H1 (cell line): Measurements from ENCODE around the gene KIAA1614. TPM values are rescaled to one million over a fixed set of nuclear protein-coding genes. Genes with fewer than 3 reads are reported as not detected.

Source experiments
- CTCF ChIA-PET: fragments of 300-600 bp; sonication (Branson Sonifier 250); formaldehyde crosslinking; loops from one replicate; lab custom pipeline; 2021; ENCODE audit not compliant: partially characterized antibody; lab: Charles Lee
- POLR2A ChIA-PET: fragments of 300-600 bp; sonication (Branson Sonifier 250); formaldehyde crosslinking; loops from one replicate; lab custom pipeline; 2021; ENCODE audit warnings: inconsistent platforms; ENCODE audit not compliant: partially characterized antibody; lab: Charles Lee
- DNase-seq, 2 experiments: peaks; one replicate each; pipeline versions ENCODE4 v3.0.0 to v3.0.0-alpha.2; 2010 to 2022; ENCODE audit warnings: low spot score in 2 of 2, low read depth in 1 of 2, mixed read lengths in 1 of 2
- FAIRE-seq: peaks from 2 replicates; lab custom pipeline; 2011; peaks lifted over from hg19 to GRCh38; lab: Jason Lieb, UNC
- H2AFZ ChIP-seq: 2 replicates; pipeline ENCODE4 v1.8.1; 2012; ENCODE audit warnings: low read length, inconsistent platforms
- H2AK5ac ChIP-seq: 2 replicates; pipeline ENCODE4 v1.6.1; 2013; ENCODE audit warnings: low read depth, low read length
- H2BK120ac ChIP-seq: replicated peaks from 2 replicates; pipeline ENCODE3; 2013; ENCODE audit warnings: low read depth, low read length, inconsistent platforms
- H2BK12ac ChIP-seq: 2 replicates; pipeline ENCODE4 v1.6.1; 2013; ENCODE audit warnings: low read depth, low read length
- H2BK15ac ChIP-seq: 2 replicates; pipeline ENCODE4 v1.6.1; 2013; ENCODE audit warnings: low read length
- H2BK20ac ChIP-seq: 2 replicates; pipeline ENCODE4 v1.6.1; 2013; ENCODE audit warnings: low read length
- H2BK5ac ChIP-seq: 2 replicates; pipeline ENCODE4 v1.6.1; 2013; ENCODE audit warnings: low read depth, low read length
- H3K14ac ChIP-seq: 2 replicates; pipeline ENCODE4 v1.6.1; 2013; ENCODE audit warnings: inconsistent platforms; ENCODE audit not compliant: insufficient read length
- H3K18ac ChIP-seq: 2 replicates; pipeline ENCODE4 v1.6.1; 2013; ENCODE audit warnings: low read length; ENCODE audit errors: extremely low read depth
- H3K23ac ChIP-seq: 2 replicates; pipeline ENCODE4 v1.6.1; 2013; ENCODE audit warnings: inconsistent platforms; ENCODE audit not compliant: insufficient read length
- H3K23me2 ChIP-seq: 2 replicates; pipeline ENCODE4 v1.6.1; 2013; ENCODE audit warnings: low read depth, low read length
- H3K27ac ChIP-seq: 2 replicates; pipeline ENCODE4 v1.6.1; 2011; ENCODE audit warnings: low read depth, low read length, inconsistent platforms
- H3K27me3 ChIP-seq, 4 experiments: replicated peaks in 1 of 4; 1 replicate in 1 of 4; 2 replicates in 3 of 4; pipeline versions ENCODE4 v1.6.1 to v1.8.1; 2011 to 2013; ENCODE audit warnings: low read length in 3 of 4, mild to moderate bottlenecking in 3 of 4, inconsistent platforms in 2 of 4, mixed read lengths in 2 of 4, moderate library complexity in 1 of 4; ENCODE audit not compliant: control insufficient read depth in 3 of 4, insufficient read depth in 3 of 4; ENCODE audit errors: extremely low read depth in 1 of 4
- H3K36me3 ChIP-seq, 4 experiments: 2 replicates each; pipeline versions ENCODE4 v1.6.1 to v1.8.1; 2011 to 2013; ENCODE audit warnings: mild to moderate bottlenecking in 4 of 4, low read length in 3 of 4, moderate library complexity in 2 of 4, control low read depth in 1 of 4, inconsistent platforms in 1 of 4; ENCODE audit not compliant: insufficient read depth in 4 of 4, control insufficient read depth in 2 of 4
- H3K4ac ChIP-seq: replicated peaks from 2 replicates; pipeline ENCODE3; 2013; ENCODE audit warnings: low read length, low read depth, mixed read lengths, inconsistent platforms; ENCODE audit not compliant: insufficient read length
- H3K4me1 ChIP-seq, 4 experiments: replicated peaks in 1 of 4; 1 replicate in 1 of 4; 2 replicates in 3 of 4; pipeline versions ENCODE4 v1.6.1 to v1.8.1; 2011 to 2013; ENCODE audit warnings: low read length in 3 of 4, inconsistent platforms in 2 of 4, mixed read lengths in 1 of 4; ENCODE audit not compliant: insufficient read depth in 4 of 4, control insufficient read depth in 3 of 4
- H3K4me2 ChIP-seq, 2 experiments: 2 replicates each; pipeline versions ENCODE4 v1.6.1 to v1.8.1; 2011 to 2013; ENCODE audit warnings: low read depth in 2 of 2, low read length in 2 of 2, control low read depth in 1 of 2, inconsistent platforms in 1 of 2, mild to moderate bottlenecking in 1 of 2; ENCODE audit not compliant: insufficient read depth in 1 of 2
- H3K4me3 ChIP-seq, 4 experiments: fragments of 200-600, 300-600 bp in 1 of 4; sonication (generic), shearing (Covaris generic), sonication (Bioruptor Twin) in 1 of 4; 2 replicates each; pipeline versions ENCODE4 v1.5.1 to v1.8.1; 2011 to 2016; ENCODE audit warnings: low read length in 4 of 4, low read depth in 3 of 4, control low read depth in 2 of 4, inconsistent platforms in 2 of 4, mild to moderate bottlenecking in 2 of 4, mixed read lengths in 1 of 4, moderate library complexity in 1 of 4; ENCODE audit not compliant: insufficient read depth in 2 of 4; ENCODE audit errors: extremely low read depth in 1 of 4
- H3K56ac ChIP-seq: replicated peaks from 2 replicates; pipeline ENCODE3; 2013; ENCODE audit warnings: low read depth, mild to moderate bottlenecking, mixed read lengths, low read length, inconsistent platforms; ENCODE audit not compliant: insufficient read length
- H3K79me1 ChIP-seq: 2 replicates; pipeline ENCODE4 v1.6.1; 2013; ENCODE audit warnings: low read depth, low read length, control low read depth
- H3K79me2 ChIP-seq, 2 experiments: 2 replicates each; pipeline versions ENCODE4 v1.6.1 to v1.8.1; 2012 to 2013; ENCODE audit warnings: low read length in 2 of 2, mild to moderate bottlenecking in 2 of 2, inconsistent platforms in 1 of 2; ENCODE audit not compliant: insufficient read depth in 2 of 2, control insufficient read depth in 1 of 2
- H3K9ac ChIP-seq, 4 experiments: replicated peaks in 1 of 4; 1 replicate in 1 of 4; 2 replicates in 3 of 4; pipeline versions ENCODE4 v1.6.1 to v1.8.1; 2011 to 2013; ENCODE audit warnings: low read depth in 3 of 4, low read length in 3 of 4, control low read depth in 2 of 4, mild to moderate bottlenecking in 2 of 4, moderate library complexity in 2 of 4, inconsistent platforms in 1 of 4; ENCODE audit errors: extremely low read depth in 1 of 4
- H3K9me3 ChIP-seq, 2 experiments: 2 replicates each; pipeline versions ENCODE4 v1.6.1 to v1.8.1; 2012 to 2013; ENCODE audit warnings: mild to moderate bottlenecking in 2 of 2, moderate library complexity in 2 of 2, control low read depth in 1 of 2, inconsistent platforms in 1 of 2, low read depth in 1 of 2, low read length in 1 of 2, mixed read lengths in 1 of 2; ENCODE audit not compliant: insufficient read depth in 2 of 2
- H4K20me1 ChIP-seq, 2 experiments: replicated peaks in 1 of 2; 2 replicates each; pipeline versions ENCODE3 to v1.8.1; 2011 to 2013; ENCODE audit warnings: inconsistent platforms in 2 of 2, low read length in 2 of 2, mild to moderate bottlenecking in 1 of 2; ENCODE audit not compliant: insufficient read depth in 2 of 2, control insufficient read depth in 1 of 2
- H4K5ac ChIP-seq: 2 replicates; pipeline ENCODE4 v1.6.1; 2013; ENCODE audit warnings: low read length, low read depth, mixed read lengths, inconsistent platforms; ENCODE audit not compliant: insufficient read length
- H4K8ac ChIP-seq: 2 replicates; pipeline ENCODE4 v1.8.0; 2013; ENCODE audit warnings: mild to moderate bottlenecking, moderate library complexity, low read length, inconsistent platforms; ENCODE audit not compliant: insufficient read depth; ENCODE audit errors: extremely low read depth
- H4K91ac ChIP-seq: replicated peaks from 2 replicates; pipeline ENCODE3; 2013; ENCODE audit warnings: low read length, mixed read lengths, inconsistent platforms; ENCODE audit not compliant: insufficient read length
- E2F6 ChIP-seq: IDR thresholded peaks from 2 replicates; pipeline ENCODE4 v1.6.1; 2012; ENCODE audit warnings: inconsistent platforms
- MAX ChIP-seq: IDR thresholded peaks from 2 replicates; pipeline ENCODE4 v1.6.1; 2012; ENCODE audit warnings: inconsistent platforms
- YY1 ChIP-seq: IDR thresholded peaks from 2 replicates; pipeline ENCODE4 v1.6.1; 2011; ENCODE audit warnings: low read depth, mild to moderate bottlenecking, low read length
- WGBS, 2 experiments: shearing (Covaris generic) in 1 of 2; methylation state at CpG; one replicate each; pipeline versions ENCODE4 v1.1.6 to v1.1.7; 2013 to 2015; ENCODE audit warnings: low lambda C conversion rate in 2 of 2, mixed read lengths in 2 of 2, inconsistent platforms in 1 of 2, low coverage in 1 of 2, missing lambda C conversion rate in 1 of 2; ENCODE audit not compliant: insufficient replicate concordance in 2 of 2, insufficient coverage in 1 of 2, insufficient read length in 1 of 2; ENCODE audit errors: extremely low coverage in 1 of 2, missing lambda C conversion rate in 1 of 2; 5-methylcytosine and 5-hydroxymethylcytosine counted together
- polyA plus RNA-seq, 7 experiments: library from polyadenylated mRNA; depleted of rRNA in 3 of 7; stranded (reverse) in 5 of 7; unstranded in 2 of 7; fragments of >200 nt in 5 of 7; fragments of 200-250 nt in 2 of 7; gene quantifications; 1 replicate in 5 of 7; 2 replicates in 1 of 7; 4 replicates in 1 of 7; pipeline versions ENCODE4 v1.2.1 to v1.2.3, GENCODE V29; 2011 to 2013; ENCODE audit warnings: missing spikeins in 2 of 7, mixed read lengths in 2 of 7
- total RNA-seq: library from RNA; stranded (reverse); fragmentation: NEBNext Ultra II Directional; extraction: Animal tissue kit (Norgen Biotek cat#: 25700); gene quantifications from 2 replicates; pipeline ENCODE4 v1.2.1, GENCODE V29; 2021

The KIAA1614 gene
- total and polyA plus RNA-seq, 2 of the 8 experiments (the other 6 are each of a cell fraction or from before 2014, with no cell fraction given): 1.3 to 3.1 TPM

GRCh38 chr1:180946056-180946455 is 33.4 kb downstream of the KIAA1614 start:
- Histone ChIP-seq H3K9me3 (no peaks in the 10 kb centered on the region), H3K4ac (no peak overlapping the region), H2BK120ac (no peak overlapping the region), H4K8ac (no peak overlapping the region), H2BK20ac (no peak overlapping the region), H3K36me3 (no peaks in the 10 kb centered on the region; a peak in 2 of 8 replicates), H3K14ac (no peak overlapping the region), H3K9ac (no peak overlapping the region), H4K91ac (no peak overlapping the region), H3K4me2 (no peak overlapping the region), H3K27me3 (no peaks in the 10 kb centered on the region), H3K27ac (no peak overlapping the region), H3K79me1 (no peaks in the 10 kb centered on the region), H2AK5ac (no peak overlapping the region), H3K18ac (no peak overlapping the region), H2BK12ac (no peak overlapping the region), H3K4me3 (no peak overlapping the region), H3K23me2 (no peaks in the 10 kb centered on the region), H3K23ac (no peak overlapping the region), H4K20me1 (peaks cover 0 to 3% of the 10 kb centered on the region in 2 experiments), H2BK5ac (no peak overlapping the region), H4K5ac (no peak overlapping the region), H2AFZ (no peak overlapping the region), H2BK15ac (no peak overlapping the region), H3K56ac (no peak overlapping the region), H3K79me2 (no peaks in the 10 kb centered on the region), H3K4me1 (peaks cover 0 to 7% (median 2%) of the 10 kb centered on the region in 4 experiments; a peak in 4 of 7 replicates)
- ChIA-PET POLR2A (interaction anchor here (1.3 to 2.7 kb wide), 2 partner anchors 23 to 34 kb away, joined by 3 to 8 read pairs; partner anchors contain the start of gene KIAA1614), CTCF (interaction anchor here (1.5 to 2.7 kb wide), 4 partner anchors 10 to 65 kb away, joined by 4 to 8 read pairs (median 5); no protein-coding TSS in a partner anchor)
- DNase-seq (no peak), FAIRE-seq (no peak)
- no peak for TF ChIP-seq E2F6
- no peak for TF ChIP-seq YY1
- no peak for TF ChIP-seq MAX
- WGBS, 2 experiments: 98% methylated on average over 6 of the region's 7 CpGs; no CpG with 5 or more reads in 1 of the 2 experiments
